Measurements from ENCODE around the gene TP53BP1. TPM values are rescaled to one million over a fixed set of nuclear protein-coding genes. Genes with fewer than 3 reads are reported as not detected.

Gene TP53BP1
- total RNA-seq, 2 experiments from 2014 or later = 43.0 to 44.6 TPM

GRCh38 chr15:43406808-43407207, 86.1 kb downstream of the TP53BP1 start:
- Mint-ChIP-seq H3K4me1 (ENCODE audit: low read depth) (no peaks in the 10 kb centered on the region), H3K27ac (no peak overlapping the region), H3K4me3 (no peak overlapping the region), H3K36me3 (ENCODE audit: low read depth) (peaks cover 94% of the 10 kb centered on the region), H3K9me3 (no peaks in the 10 kb centered on the region), H3K27me3 (no peaks in the 10 kb centered on the region)
- DNase-seq (no peak), ATAC-seq (ENCODE audit: poor library complexity) (no peak)
- no peak for TF ChIP-seq CTCF (IDR thresholded peaks at IDR 0.05)
- H3K9me3 ChIP-seq (ENCODE audit: control insufficient read depth in 1 of 2, insufficient read depth in 1 of 2, low read length in 2 of 2) = no peaks in the 10 kb centered on the region
- no peak overlapping the region for H3K4me3 ChIP-seq (ENCODE audit: low read length)
- no peaks in the 10 kb centered on the region for H3K4me1 ChIP-seq (ENCODE audit: insufficient read depth, low read length)
- CTCF ChIA-PET = no interaction called here
- H3K27me3 ChIP-seq (ENCODE audit: control insufficient read depth in 1 of 2, insufficient read depth in 2 of 2, low read length in 2 of 2) = no peaks in the 10 kb centered on the region
- intact Hi-C loops (cut with DNase I, micrococcal nuclease) = no loop called here
- H3K27ac ChIP-seq (ENCODE audit: low read depth in 1 of 2, low read length in 2 of 2) = no peak overlapping the region
- POLR2A ChIA-PET = interaction anchor here (1.1 kb wide), 1 partner anchor 10 kb away, joined by 3 read pairs; no protein-coding TSS in a partner anchor
- H3K36me3 ChIP-seq (ENCODE audit: insufficient read depth, low read length) = peaks cover 89% of the 10 kb centered on the region

- POLR2A ChIA-PET = interaction anchor here (1.0 to 1.1 kb wide), 2 partner anchors 10 to 52 kb away, joined by 3 read pairs; no protein-coding TSS in a partner anchor
- ATAC-seq (ENCODE audit: poor library complexity) (no peak), DNase-seq (no peak)
- Mint-ChIP-seq H3K4me3 (no peak overlapping the region), H3K36me3 (ENCODE audit: low read depth) (peaks cover 95% of the 10 kb centered on the region), H3K27me3 (no peaks in the 10 kb centered on the region), H3K4me1 (ENCODE audit: low read depth) (no peaks in the 10 kb centered on the region), H3K27ac (no peak overlapping the region), H3K9me3 (no peaks in the 10 kb centered on the region)
- no peaks in the 10 kb centered on the region for H3K4me1 ChIP-seq (ENCODE audit: insufficient read depth, low read length)
- intact Hi-C loops (cut with DNase I, micrococcal nuclease) = no loop called here
- H3K9me3 ChIP-seq (ENCODE audit: control insufficient read depth in 1 of 2, insufficient read depth in 1 of 2, low read length in 2 of 2) = no peaks in the 10 kb centered on the region
- H3K27me3 ChIP-seq (ENCODE audit: control insufficient read depth in 1 of 2, insufficient read depth in 2 of 2, low read length in 2 of 2) = no peaks in the 10 kb centered on the region
- CTCF ChIA-PET = no interaction called here
- H3K4me3 ChIP-seq (ENCODE audit: low read length) = no peak overlapping the region
- peaks cover 91% of the 10 kb centered on the region for H3K36me3 ChIP-seq (ENCODE audit: insufficient read depth, low read length)
- no peak overlapping the region for H3K27ac ChIP-seq (ENCODE audit: low read depth in 1 of 2, low read length in 2 of 2)
- TF ChIP-seq CTCF (IDR thresholded peaks at IDR 0.05) = no peak
Measured at GRCh38 chr15:43406189-43406588, 86.8 kb downstream of the TP53BP1 start.

- no peak for DNase-seq
Measured at GRCh38 chr15:43404130-43404529, 88.8 kb downstream of the TP53BP1 start.

More at GRCh38 chr15:43404130-43404529, 88.8 kb downstream of the TP53BP1 start:
- intact Hi-C loops (cut with DNase I, micrococcal nuclease) = no loop called here
- H3K27ac ChIP-seq (ENCODE audit: low read depth in 1 of 2, low read length in 2 of 2) = no peak overlapping the region
- Mint-ChIP-seq H3K36me3 (ENCODE audit: low read depth) (peaks cover 93% of the 10 kb centered on the region), H3K4me3 (no peak overlapping the region), H3K27ac (peak overlapping the region; percentile 54), H3K9me3 (no peaks in the 10 kb centered on the region), H3K4me1 (ENCODE audit: low read depth) (no peaks in the 10 kb centered on the region), H3K27me3 (no peaks in the 10 kb centered on the region)
- H3K9me3 ChIP-seq (ENCODE audit: control insufficient read depth in 1 of 2, insufficient read depth in 1 of 2, low read length in 2 of 2) = no peaks in the 10 kb centered on the region
- TF ChIP-seq CTCF (IDR thresholded peaks at IDR 0.05) = no peak
- ATAC-seq (ENCODE audit: poor library complexity) = no peak
- peaks cover 88% of the 10 kb centered on the region for H3K36me3 ChIP-seq (ENCODE audit: insufficient read depth, low read length)
- POLR2A ChIA-PET = no interaction called here
- no peaks in the 10 kb centered on the region for H3K27me3 ChIP-seq (ENCODE audit: control insufficient read depth in 1 of 2, insufficient read depth in 2 of 2, low read length in 2 of 2)
- no peaks in the 10 kb centered on the region for H3K4me1 ChIP-seq (ENCODE audit: insufficient read depth, low read length)
- CTCF ChIA-PET = no interaction called here
- H3K4me3 ChIP-seq (ENCODE audit: low read length) = no peak overlapping the region
